Gastroesophageal sphincter (tissue), 4 donors: ENCODE results near the gene PIKFYVE. TPM values are rescaled to one million over a fixed set of nuclear protein-coding genes. Genes with fewer than 3 reads are reported as not detected.

Experiments
- ATAC-seq: fragments of 150-250 bp; one replicate; pipeline ENCODE4 v1.9.1; 2016; ENCODE audit warnings: mild to moderate bottlenecking, moderate library complexity
- H3K27ac ChIP-seq, 4 donors: fragments of 200-600 bp; sonication (generic) in 3 of 4; 1 replicate in 3 of 4; 2 replicates in 1 of 4; pipeline ENCODE4 v1.5.1; 2016 to 2019
- H3K27me3 ChIP-seq: fragments of 200-600 bp; sonication (generic); one replicate; pipeline ENCODE4 v1.5.1; 2019
- H3K36me3 ChIP-seq, 2 donors: fragments of 200-600 bp; sonication (generic); one replicate each; pipeline ENCODE4 v1.5.1; 2019; ENCODE audit warnings: control low read depth in 1 of 2
- H3K4me1 ChIP-seq, 3 donors: fragments of 200-600 bp; sonication (generic); 1 replicate in 2 of 3; 2 replicates in 1 of 3; pipeline ENCODE4 v1.5.1; 2016 to 2019; ENCODE audit warnings: control low read depth in 2 of 3
- H3K4me3 ChIP-seq, 2 donors: fragments of 200-600 bp; sonication (generic); one replicate each; pipeline ENCODE4 v1.5.1; 2019; ENCODE audit warnings: mild to moderate bottlenecking in 1 of 2, moderate library complexity in 1 of 2
- H3K9me3 ChIP-seq, 3 donors: fragments of 200-600 bp; sonication (generic); one replicate each; pipeline ENCODE4 v1.5.1; 2017 to 2019; ENCODE audit warnings: control low read depth in 2 of 3
- CTCF ChIP-seq, 4 experiments: fragments of 200-600 bp in 2 of 4; fragments of 450-650 bp in 2 of 4; sonication (generic) in 1 of 4; IDR thresholded peaks; one replicate each; pipeline ENCODE4 v1.5.1; 2017 to 2019; ENCODE audit warnings: antibody characterized with exemption in 4 of 4, mild to moderate bottlenecking in 2 of 4, moderate library complexity in 2 of 4
- EP300 ChIP-seq: sonication (generic); formaldehyde crosslinking; IDR thresholded peaks from one replicate; pipeline ENCODE4 v1.6.1; 2017; ENCODE audit warnings: antibody characterized with exemption, mild to moderate bottlenecking
- POLR2A ChIP-seq, 2 donors: fragments of 450-650 bp; IDR thresholded peaks; one replicate each; pipeline ENCODE4 v1.6.1; 2017; ENCODE audit warnings: antibody characterized with exemption in 2 of 2, mild to moderate bottlenecking in 2 of 2, moderate library complexity in 1 of 2
- POLR2AphosphoS5 ChIP-seq: sonication (generic); formaldehyde crosslinking; IDR thresholded peaks from one replicate; pipeline ENCODE4 v1.6.1; 2017; ENCODE audit warnings: antibody characterized with exemption
- WGBS, 2 donors: methylation state at CpG; one replicate each; pipeline ENCODE4 v1.1.5; 2018; ENCODE audit warnings: low coverage in 1 of 2; 5-methylcytosine and 5-hydroxymethylcytosine counted together
- total RNA-seq, 4 donors: library from RNA; depleted of rRNA; stranded (reverse); fragments of >200 nt; gene quantifications; one replicate each; pipeline ENCODE4 v1.1.0, GENCODE V29; 2016

The PIKFYVE gene
- total RNA-seq, 4 donors from 2014 or later = 24.5 to 32.6 (median 27.2) TPM

DNA sequence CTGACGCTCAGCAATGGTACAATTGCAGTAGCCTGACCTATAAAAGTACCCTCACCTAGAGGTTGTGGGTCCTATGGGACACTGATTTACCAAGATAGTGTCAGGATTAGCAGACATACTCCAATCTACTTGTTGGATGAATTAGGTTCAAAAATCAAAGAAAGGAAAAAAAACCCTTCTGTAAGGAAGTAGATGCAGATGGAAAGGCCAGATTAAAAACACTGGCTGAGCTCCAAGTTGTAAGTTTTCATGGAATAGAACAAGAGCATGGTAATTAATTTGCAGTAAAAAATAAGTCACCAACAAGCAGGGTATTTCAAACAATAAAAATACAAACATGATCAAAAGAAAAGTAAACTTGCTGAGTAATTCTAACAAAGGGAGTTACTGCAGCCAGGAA lies 37.6 kb upstream of the PIKFYVE start:
- ATAC-seq = no peak
- 73 to 80% methylated on average over 1 of the region's 1 CpG for WGBS, 2 donors
- no peaks in the 10 kb centered on the region for H3K9me3 ChIP-seq
- no peak overlapping the region for H3K4me3 ChIP-seq
- no peak overlapping the region for H3K27ac ChIP-seq
- no peaks in the 10 kb centered on the region for H3K27me3 ChIP-seq
- H3K36me3 ChIP-seq = no peaks in the 10 kb centered on the region
- no peaks in the 10 kb centered on the region for H3K4me1 ChIP-seq
- TF ChIP-seq CTCF (IDR thresholded peaks at IDR 0.05) (no peak), POLR2AphosphoS5 (no peak), POLR2A (IDR thresholded peaks at IDR 0.05) (no peak), EP300 (no peak)

DNA sequence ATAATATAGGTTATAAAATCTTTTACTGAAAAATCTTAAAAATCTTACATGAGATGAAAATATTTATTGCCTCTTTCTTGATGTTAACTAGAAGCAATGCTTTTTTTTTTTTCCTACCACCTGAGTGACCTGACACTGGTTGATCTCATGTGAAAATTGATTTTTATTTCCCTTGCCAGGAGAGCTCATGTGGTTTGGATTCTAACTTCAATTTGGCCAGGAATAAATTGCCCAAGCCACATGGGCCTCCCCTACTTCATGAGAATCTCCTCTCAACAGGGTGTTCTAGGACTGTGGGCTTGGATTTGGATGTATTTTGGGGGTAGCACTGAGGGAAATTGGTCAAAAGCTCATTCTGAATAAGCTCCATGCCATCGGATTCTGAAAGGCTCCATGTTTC lies 31.3 kb upstream of the PIKFYVE start:
- no peaks in the 10 kb centered on the region for H3K4me1 ChIP-seq
- TF ChIP-seq POLR2AphosphoS5 = no peak
- TF ChIP-seq EP300 = no peak
- no peak for TF ChIP-seq CTCF (IDR thresholded peaks at IDR 0.05)
- no peak for TF ChIP-seq POLR2A (IDR thresholded peaks at IDR 0.05)
- H3K27me3 ChIP-seq = no peaks in the 10 kb centered on the region
- H3K27ac ChIP-seq = no peak overlapping the region
- 83% methylated on average over 1 of the region's 1 CpG; no CpG with 5 or more reads in 1 of the 2 donors for WGBS, 2 donors
- no peaks in the 10 kb centered on the region for H3K9me3 ChIP-seq
- no peak overlapping the region for H3K4me3 ChIP-seq
- peaks cover 4 to 47% of the 10 kb centered on the region in 2 donors for H3K36me3 ChIP-seq
- no peak for ATAC-seq

- no peak for ATAC-seq
- no peak overlapping the region for H3K4me3 ChIP-seq
- H3K36me3 ChIP-seq = peaks cover 4 to 58% of the 10 kb centered on the region in 2 donors
- WGBS, 2 donors = 79 to 100% methylated on average over 1 to 2 of the region's 2 CpGs
- TF ChIP-seq CTCF (IDR thresholded peaks at IDR 0.05) (no peak), POLR2A (IDR thresholded peaks at IDR 0.05) (no peak), EP300 (no peak), POLR2AphosphoS5 (no peak)
- H3K27ac ChIP-seq = no peak overlapping the region
- H3K4me1 ChIP-seq = no peaks in the 10 kb centered on the region
- H3K27me3 ChIP-seq = no peaks in the 10 kb centered on the region
- H3K9me3 ChIP-seq = no peaks in the 10 kb centered on the region
Observed at GRCh38 chr2:208235860-208236259, 30.2 kb upstream of the PIKFYVE start.

DNA sequence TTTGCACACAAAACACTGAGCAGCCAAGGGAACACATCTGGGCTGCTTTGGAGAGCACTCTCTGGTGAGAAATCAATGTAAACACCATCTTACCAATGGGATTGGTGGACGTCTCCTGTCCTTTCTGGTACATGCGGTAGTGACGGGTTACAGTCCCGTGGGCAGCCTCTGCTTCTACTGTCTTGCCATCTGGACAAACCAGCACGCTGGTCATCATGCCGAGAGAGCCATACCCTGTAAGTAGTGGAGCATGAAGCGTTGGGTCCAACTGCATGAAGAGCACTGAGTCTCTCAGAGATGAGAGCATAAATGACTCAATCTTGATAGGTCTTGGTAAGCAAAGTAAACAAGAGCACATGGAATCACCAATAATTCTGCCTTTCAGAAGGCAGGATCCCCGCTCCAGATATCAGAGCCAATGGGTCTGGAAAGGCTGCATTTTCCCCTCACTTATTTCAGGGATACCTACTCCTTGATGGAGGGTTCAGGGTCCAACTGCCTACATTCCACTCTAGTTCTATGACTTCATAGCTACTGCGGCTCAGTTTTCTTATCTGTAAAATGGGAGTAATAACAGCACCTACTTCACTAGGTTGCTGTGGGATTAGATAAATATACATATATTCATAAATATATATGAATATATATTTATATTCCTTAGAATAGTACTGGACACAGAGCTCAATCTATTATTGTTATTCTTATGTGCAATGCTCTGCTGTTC lies 26.1 kb upstream of the PIKFYVE start:
- 83 to 100% methylated on average over 2 to 3 of the region's 9 CpGs for WGBS, 2 donors
- Histone ChIP-seq H3K27me3 (no peaks in the 10 kb centered on the region), H3K9me3 (no peaks in the 10 kb centered on the region), H3K27ac (no peak overlapping the region), H3K4me1 (no peaks in the 10 kb centered on the region), H3K36me3 (peaks cover 4 to 99% of the 10 kb centered on the region in 2 donors), H3K4me3 (no peak overlapping the region)
- ATAC-seq = no peak
- TF ChIP-seq CTCF (IDR thresholded peaks at IDR 0.05) (no peak), EP300 (no peak), POLR2AphosphoS5 (no peak), POLR2A (IDR thresholded peaks at IDR 0.05) (no peak)

GRCh38 chr2:208240619-208241209 lies 25.3 kb upstream of the PIKFYVE start:
- H3K36me3 ChIP-seq = peaks cover 4 to 98% of the 10 kb centered on the region in 2 donors
- no peaks in the 10 kb centered on the region for H3K4me1 ChIP-seq
- no peaks in the 10 kb centered on the region for H3K27me3 ChIP-seq
- H3K27ac ChIP-seq = no peak overlapping the region
- no peak for TF ChIP-seq POLR2AphosphoS5
- TF ChIP-seq POLR2A (IDR thresholded peaks at IDR 0.05) = no peak
- no peak for TF ChIP-seq EP300
- TF ChIP-seq CTCF (IDR thresholded peaks at IDR 0.05) = no peak
- no peak overlapping the region for H3K4me3 ChIP-seq
- H3K9me3 ChIP-seq = no peaks in the 10 kb centered on the region
- ATAC-seq = no peak
- 83 to 91% methylated on average over 3 of the region's 3 CpGs for WGBS, 2 donors
